ENCODE data around the gene ABHD12. TPM values are rescaled to one million over a fixed set of nuclear protein-coding genes. Genes with fewer than 3 reads are reported as not detected.

Gene ABHD12
- total RNA-seq, 2 experiments from 2014 or later: 17.4 to 18.7 TPM

DNA sequence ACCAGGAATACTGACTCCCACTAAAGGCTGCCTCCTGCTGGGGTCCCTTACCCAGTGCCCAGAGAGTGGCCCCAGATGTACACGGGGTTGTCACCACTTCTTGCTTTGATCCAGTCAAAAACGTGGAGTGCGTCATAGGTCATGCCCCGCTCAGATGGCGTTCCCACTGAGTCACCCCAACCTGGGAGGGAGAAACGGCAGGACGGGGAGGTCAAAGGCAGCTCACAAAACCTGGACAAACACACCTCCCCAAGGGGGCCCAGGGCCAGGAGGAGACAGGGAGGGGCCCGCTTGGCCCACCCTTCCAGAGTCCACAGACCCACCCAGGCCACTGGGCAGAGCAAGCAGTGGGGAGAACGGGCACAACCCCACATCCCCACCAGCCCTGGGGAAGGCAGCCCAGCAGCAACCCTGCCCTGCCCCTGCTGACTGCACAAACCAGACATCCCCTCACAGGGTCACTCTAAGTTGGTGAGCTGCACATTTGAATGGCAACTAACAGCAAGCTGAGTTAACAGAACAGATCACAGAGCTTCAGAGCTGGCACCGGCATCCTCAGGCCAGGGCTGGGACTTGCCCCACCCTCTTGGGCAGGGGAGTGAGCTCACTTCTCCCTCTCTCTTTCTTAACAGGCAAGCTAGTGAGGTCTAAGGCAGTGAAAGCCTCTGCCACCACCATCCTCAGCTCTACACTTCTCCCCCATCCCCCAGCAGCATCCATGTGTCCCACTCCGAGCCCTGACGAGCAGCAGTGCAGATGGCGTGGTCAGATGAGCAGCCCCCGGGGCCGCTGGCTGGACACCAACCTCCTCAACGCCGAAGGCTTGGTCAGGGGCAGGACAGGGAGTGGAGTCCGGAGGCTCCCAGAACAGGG, 81.0 kb downstream of the ABHD12 start:
- ChIA-PET CTCF (interaction anchor here (0.6 to 1.4 kb wide), 4 partner anchors 9 to 192 kb away, joined by 3 to 4 read pairs (median 4); no protein-coding TSS in a partner anchor), POLR2A (no interaction called here)
- peaks cover 35% of the 10 kb centered on the region for H3K4me1 Mint-ChIP-seq
- no peak overlapping the region for H3K4me3 Mint-ChIP-seq
- ATAC-seq: peak; percentile 11
- H3K27me3 Mint-ChIP-seq: no peaks in the 10 kb centered on the region
- peak; percentile 38 for DNase-seq
- peak overlapping the region; percentile 75 for H3K27ac Mint-ChIP-seq
- no peaks in the 10 kb centered on the region for H3K9me3 Mint-ChIP-seq (ENCODE audit: low read depth)
- intact Hi-C loops (cut with DNase I, micrococcal nuclease): loop anchor here (1.0 to 10.0 kb wide), 9 partner anchors 61 to 362 kb away; partner anchors contain the start of genes ABHD12 (in 2 of the 2), ACSS1 (in 1 of the 2), APMAP (in 1 of the 2) and CST7 (in 1 of the 2)
- peaks cover 5% of the 10 kb centered on the region for H3K36me3 Mint-ChIP-seq (ENCODE audit: low read depth)

- Mint-ChIP-seq H3K4me1 (peaks cover 33% of the 10 kb centered on the region), H3K9me3 (ENCODE audit: low read depth) (no peaks in the 10 kb centered on the region), H3K27ac (no peak overlapping the region), H3K27me3 (no peaks in the 10 kb centered on the region), H3K36me3 (ENCODE audit: low read depth) (peaks cover 5% of the 10 kb centered on the region), H3K4me3 (no peak overlapping the region)
- CTCF ChIA-PET: interaction anchor here (0.9 to 2.1 kb wide), 2 partner anchors 89 to 161 kb away, joined by 3 to 5 read pairs; no protein-coding TSS in a partner anchor
- ATAC-seq (no peak), DNase-seq (peak; percentile 38)
- POLR2A ChIA-PET: no interaction called here
- intact Hi-C loops (cut with DNase I, micrococcal nuclease): no loop called here
Measured at GRCh38 chr20:25308671-25309394, 81.8 kb downstream of the ABHD12 start.

DNA sequence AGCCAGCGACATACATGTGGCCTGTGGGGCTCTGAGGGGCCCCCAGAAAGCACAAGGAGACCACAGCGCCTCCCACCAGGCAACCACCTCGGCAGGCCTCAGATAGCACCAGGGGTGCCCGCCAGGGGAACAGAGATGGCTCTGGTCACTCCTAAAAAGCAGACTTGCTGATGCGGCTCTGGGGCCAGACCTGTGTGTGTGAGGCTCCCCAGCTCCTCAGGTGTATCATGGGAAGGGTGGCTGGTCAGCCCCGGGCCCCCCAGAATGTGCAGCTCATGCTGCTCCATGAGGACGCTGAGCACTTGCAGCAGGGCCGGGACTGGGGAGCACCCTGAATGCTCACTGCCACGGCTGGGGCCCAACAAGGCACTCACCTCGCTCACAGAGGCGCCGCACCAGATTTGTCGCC, 82.5 kb downstream of the ABHD12 start:
- Mint-ChIP-seq H3K9me3 (ENCODE audit: low read depth) (no peaks in the 10 kb centered on the region), H3K4me1 (peaks cover 30% of the 10 kb centered on the region), H3K27me3 (no peaks in the 10 kb centered on the region), H3K36me3 (ENCODE audit: low read depth) (peaks cover 2% of the 10 kb centered on the region), H3K27ac (no peak overlapping the region), H3K4me3 (no peak overlapping the region)
- ATAC-seq (no peak), DNase-seq (peak; percentile 4)
- intact Hi-C loops (cut with DNase I, micrococcal nuclease): no loop called here
- CTCF ChIA-PET: interaction anchor here (0.9 to 2.1 kb wide), 2 partner anchors 90 to 162 kb away, joined by 3 to 5 read pairs; no protein-coding TSS in a partner anchor
- POLR2A ChIA-PET: no interaction called here

DNA sequence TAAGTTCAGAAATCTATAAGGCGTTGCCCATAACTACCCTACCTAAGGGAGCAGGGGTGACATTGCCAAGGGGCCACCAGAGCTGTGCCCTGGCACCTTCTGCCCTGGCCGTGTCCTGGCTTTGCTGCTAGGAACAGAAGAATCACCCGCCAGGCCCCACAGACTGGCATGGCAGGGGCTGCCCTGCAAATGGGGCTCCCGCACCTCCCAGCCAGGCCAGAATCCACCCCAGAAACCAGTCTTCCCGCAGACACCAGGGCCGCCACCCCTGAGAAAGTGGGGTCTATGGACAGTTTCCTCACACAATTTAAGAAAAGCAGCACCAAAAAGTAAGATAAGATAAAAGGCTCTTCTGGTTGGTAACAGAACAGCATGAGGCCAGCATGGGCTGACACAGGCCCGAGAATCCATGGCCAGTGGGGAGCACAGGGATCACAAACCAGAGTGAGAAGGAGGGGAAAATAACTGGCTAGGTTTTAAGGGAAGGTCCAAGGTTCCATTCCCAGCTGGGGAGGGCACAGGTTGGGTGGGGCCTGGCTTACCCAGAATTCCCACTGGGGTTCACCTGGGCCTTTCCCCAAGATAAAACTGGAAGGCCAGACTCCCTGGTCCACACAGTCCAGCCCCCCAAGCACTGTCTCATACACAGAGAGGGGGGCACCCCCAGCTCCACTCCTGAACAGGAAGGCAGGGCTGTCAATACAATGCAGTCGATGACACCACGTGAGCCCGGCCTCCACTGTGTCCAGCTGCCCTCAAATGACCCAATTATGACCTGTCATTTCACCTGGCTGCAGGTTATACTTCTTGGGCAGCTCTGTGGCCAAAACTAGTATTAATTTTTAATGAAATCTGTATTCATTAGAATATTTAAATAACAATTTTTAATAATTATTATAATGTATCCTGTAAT, 83.4 kb downstream of the ABHD12 start:
- no peak for ATAC-seq
- H3K9me3 Mint-ChIP-seq (ENCODE audit: low read depth): no peaks in the 10 kb centered on the region
- peak; percentile 4 for DNase-seq
- H3K4me1 Mint-ChIP-seq: peaks cover 30% of the 10 kb centered on the region
- no peaks in the 10 kb centered on the region for H3K27me3 Mint-ChIP-seq
- ChIA-PET CTCF (interaction anchor here (0.6 to 2.1 kb wide), 3 partner anchors 91 to 554 kb away, joined by 3 to 5 read pairs (median 3); no protein-coding TSS in a partner anchor), POLR2A (no interaction called here)
- H3K4me3 Mint-ChIP-seq: no peak overlapping the region
- H3K36me3 Mint-ChIP-seq (ENCODE audit: low read depth): peaks cover 4% of the 10 kb centered on the region
- intact Hi-C loops (cut with DNase I, micrococcal nuclease): no loop called here
- H3K27ac Mint-ChIP-seq: no peak overlapping the region

DNA sequence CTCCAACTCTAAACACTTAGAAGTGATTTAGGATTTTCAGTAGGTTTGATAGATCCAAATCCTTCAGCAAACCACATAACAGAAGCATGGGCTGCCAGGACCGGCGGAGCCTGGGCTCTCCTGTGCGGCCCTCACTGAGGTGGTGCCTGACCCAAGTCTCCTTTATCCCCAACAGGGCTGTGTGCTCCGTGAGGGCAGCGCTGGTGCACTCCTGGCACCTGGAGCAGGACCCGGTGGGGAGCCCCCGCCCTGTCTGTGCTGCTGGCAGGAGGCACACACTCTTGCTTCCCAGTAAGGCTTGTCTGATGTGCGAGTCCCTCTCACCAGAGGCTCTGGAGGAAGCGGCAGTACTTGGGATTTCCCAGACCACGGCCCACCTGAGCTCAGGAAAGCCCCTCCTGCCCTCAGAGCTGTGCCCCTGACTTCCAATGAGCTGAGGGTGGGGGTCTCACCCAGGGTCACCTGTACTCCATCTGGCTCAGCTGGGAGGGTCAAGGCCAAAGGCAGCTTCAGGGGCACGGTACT, 86.5 kb downstream of the ABHD12 start:
- CTCF ChIA-PET: no interaction called here
- no peak overlapping the region for H3K27ac Mint-ChIP-seq
- H3K4me3 Mint-ChIP-seq: no peak overlapping the region
- no peak for ATAC-seq
- intact Hi-C loops (cut with DNase I, micrococcal nuclease): no loop called here
- no peaks in the 10 kb centered on the region for H3K9me3 Mint-ChIP-seq (ENCODE audit: low read depth)
- peaks cover 5% of the 10 kb centered on the region for H3K4me1 Mint-ChIP-seq
- DNase-seq: no peak
- H3K27me3 Mint-ChIP-seq: no peaks in the 10 kb centered on the region
- POLR2A ChIA-PET: no interaction called here
- peaks cover 4% of the 10 kb centered on the region for H3K36me3 Mint-ChIP-seq (ENCODE audit: low read depth)

GRCh38 chr20:25303292-25304024, 87.2 kb downstream of the ABHD12 start:
- no peak for DNase-seq
- ChIA-PET CTCF (no interaction called here), POLR2A (no interaction called here)
- Mint-ChIP-seq H3K36me3 (ENCODE audit: low read depth) (peaks cover 4% of the 10 kb centered on the region), H3K9me3 (ENCODE audit: low read depth) (no peaks in the 10 kb centered on the region), H3K4me1 (no peaks in the 10 kb centered on the region), H3K27me3 (no peaks in the 10 kb centered on the region), H3K27ac (no peak overlapping the region), H3K4me3 (no peak overlapping the region)
- intact Hi-C loops (cut with DNase I, micrococcal nuclease): no loop called here
- no peak for ATAC-seq

DNA sequence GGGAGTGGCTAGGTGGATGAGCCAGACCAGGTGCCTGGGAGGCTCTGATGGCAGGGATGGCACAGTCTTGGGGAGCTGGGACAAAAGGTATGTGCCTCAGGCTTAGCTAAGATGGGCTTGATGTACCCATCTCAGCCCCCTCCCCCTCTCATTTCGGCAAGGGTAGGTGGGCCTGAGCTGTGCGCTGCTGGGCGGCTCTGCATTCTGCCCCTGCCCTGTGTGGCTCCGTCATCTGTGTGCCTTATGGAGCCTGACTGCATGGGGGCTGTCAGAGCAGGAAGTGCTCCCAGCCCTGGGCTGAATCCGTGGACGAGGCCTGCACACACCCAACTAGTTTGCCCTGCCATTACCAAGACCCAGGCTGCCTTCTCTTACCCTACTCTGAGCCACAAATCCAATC, 88.0 kb downstream of the ABHD12 start:
- H3K9me3 Mint-ChIP-seq (ENCODE audit: low read depth): no peaks in the 10 kb centered on the region
- H3K4me1 Mint-ChIP-seq: no peaks in the 10 kb centered on the region
- no peak overlapping the region for H3K4me3 Mint-ChIP-seq
- DNase-seq (no peak), ATAC-seq (no peak)
- H3K27ac Mint-ChIP-seq: no peak overlapping the region
- intact Hi-C loops (cut with DNase I, micrococcal nuclease): no loop called here
- ChIA-PET CTCF (interaction anchor here (0.5 to 0.7 kb wide), 2 partner anchors 19 to 20 kb away, joined by 3 read pairs; no protein-coding TSS in a partner anchor), POLR2A (no interaction called here)
- H3K36me3 Mint-ChIP-seq (ENCODE audit: low read depth): peaks cover 2% of the 10 kb centered on the region
- no peaks in the 10 kb centered on the region for H3K27me3 Mint-ChIP-seq

DNA sequence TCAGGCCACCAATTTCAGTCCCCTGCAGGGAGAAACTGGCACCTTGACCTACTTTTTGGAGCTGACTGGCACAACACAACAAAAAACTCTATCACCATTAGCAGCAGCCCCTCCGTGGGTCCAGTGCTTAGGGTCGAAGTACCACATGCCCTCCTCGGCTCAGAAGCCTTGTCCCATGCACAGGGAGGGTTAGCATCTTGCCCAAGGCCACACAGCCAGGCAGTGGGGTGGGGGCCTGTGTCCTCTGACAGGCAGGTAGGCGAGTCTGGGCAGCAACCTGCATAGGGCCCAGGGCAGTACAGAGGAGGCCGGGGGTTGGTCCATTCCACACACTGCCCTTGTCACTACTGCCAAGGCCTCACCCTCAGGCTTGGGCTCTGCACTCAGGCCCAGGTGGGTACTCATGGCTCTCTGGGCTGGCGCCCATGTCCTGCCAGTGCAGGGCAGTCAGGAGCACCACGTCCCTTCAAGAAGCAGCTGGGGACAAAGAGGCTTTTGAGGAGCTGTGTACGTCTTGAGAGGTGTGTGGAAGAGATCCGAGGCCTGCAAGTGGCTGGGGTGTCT, 89.2 kb downstream of the ABHD12 start:
- ChIA-PET CTCF (no interaction called here), POLR2A (no interaction called here)
- H3K4me1 Mint-ChIP-seq: no peaks in the 10 kb centered on the region
- H3K9me3 Mint-ChIP-seq (ENCODE audit: low read depth): no peaks in the 10 kb centered on the region
- DNase-seq (no peak), ATAC-seq (no peak)
- intact Hi-C loops (cut with DNase I, micrococcal nuclease): no loop called here
- H3K27me3 Mint-ChIP-seq: no peaks in the 10 kb centered on the region
- H3K36me3 Mint-ChIP-seq (ENCODE audit: low read depth): peaks cover 3% of the 10 kb centered on the region
- H3K4me3 Mint-ChIP-seq: no peak overlapping the region
- H3K27ac Mint-ChIP-seq: no peak overlapping the region

GRCh38 chr20:25300496-25301170, 90.0 kb downstream of the ABHD12 start:
- H3K9me3 Mint-ChIP-seq (ENCODE audit: low read depth): no peaks in the 10 kb centered on the region
- no peak overlapping the region for H3K27ac Mint-ChIP-seq
- no peak overlapping the region for H3K4me3 Mint-ChIP-seq
- ATAC-seq (no peak), DNase-seq (no peak)
- intact Hi-C loops (cut with DNase I, micrococcal nuclease): no loop called here
- H3K27me3 Mint-ChIP-seq: no peaks in the 10 kb centered on the region
- no peaks in the 10 kb centered on the region for H3K4me1 Mint-ChIP-seq
- POLR2A ChIA-PET: interaction anchor here (0.6 kb wide), 1 partner anchor 354 kb away, joined by 3 read pairs; no protein-coding TSS in a partner anchor
- peaks cover 7% of the 10 kb centered on the region for H3K36me3 Mint-ChIP-seq (ENCODE audit: low read depth)
- CTCF ChIA-PET: interaction anchor here (0.7 to 2.8 kb wide), 3 partner anchors 9 to 99 kb away, joined by 3 to 8 read pairs (median 5); no protein-coding TSS in a partner anchor

- DNase-seq: no peak
- no peak overlapping the region for H3K27ac Mint-ChIP-seq
- ChIA-PET CTCF (interaction anchor here (1.3 to 2.8 kb wide), 2 partner anchors 98 to 99 kb away, joined by 5 to 8 read pairs; no protein-coding TSS in a partner anchor), POLR2A (interaction anchor here (0.5 kb wide), 1 partner anchor 36 kb away, joined by 13 read pairs; no protein-coding TSS in a partner anchor)
- no peaks in the 10 kb centered on the region for H3K27me3 Mint-ChIP-seq
- intact Hi-C loops (cut with DNase I, micrococcal nuclease): no loop called here
- ATAC-seq: no peak
- no peak overlapping the region for H3K4me3 Mint-ChIP-seq
- H3K9me3 Mint-ChIP-seq (ENCODE audit: low read depth): no peaks in the 10 kb centered on the region
- H3K4me1 Mint-ChIP-seq: no peaks in the 10 kb centered on the region
- peaks cover 7% of the 10 kb centered on the region for H3K36me3 Mint-ChIP-seq (ENCODE audit: low read depth)
Measured at GRCh38 chr20:25299806-25300205, 90.8 kb downstream of the ABHD12 start.
